H4 (cell line): Measurements from ENCODE around the gene FBF1. TPM values are rescaled to one million over a fixed set of nuclear protein-coding genes. Genes with fewer than 3 reads are reported as not detected.

Experiments used
- DNase-seq: peaks from one replicate; pipeline ENCODE4 v3.0.0-alpha.2; 2015; ENCODE audit warnings: low spot score
- total RNA-seq: library from RNA; depleted of rRNA; stranded (reverse); fragments of >200 nt; shearing (Covaris generic); gene quantifications from 2 replicates; pipeline ENCODE4 v1.2.3, GENCODE V29; 2014

The FBF1 gene
- total RNA-seq, 1 experiment from 2014 or later, result 11.2 TPM

DNA sequence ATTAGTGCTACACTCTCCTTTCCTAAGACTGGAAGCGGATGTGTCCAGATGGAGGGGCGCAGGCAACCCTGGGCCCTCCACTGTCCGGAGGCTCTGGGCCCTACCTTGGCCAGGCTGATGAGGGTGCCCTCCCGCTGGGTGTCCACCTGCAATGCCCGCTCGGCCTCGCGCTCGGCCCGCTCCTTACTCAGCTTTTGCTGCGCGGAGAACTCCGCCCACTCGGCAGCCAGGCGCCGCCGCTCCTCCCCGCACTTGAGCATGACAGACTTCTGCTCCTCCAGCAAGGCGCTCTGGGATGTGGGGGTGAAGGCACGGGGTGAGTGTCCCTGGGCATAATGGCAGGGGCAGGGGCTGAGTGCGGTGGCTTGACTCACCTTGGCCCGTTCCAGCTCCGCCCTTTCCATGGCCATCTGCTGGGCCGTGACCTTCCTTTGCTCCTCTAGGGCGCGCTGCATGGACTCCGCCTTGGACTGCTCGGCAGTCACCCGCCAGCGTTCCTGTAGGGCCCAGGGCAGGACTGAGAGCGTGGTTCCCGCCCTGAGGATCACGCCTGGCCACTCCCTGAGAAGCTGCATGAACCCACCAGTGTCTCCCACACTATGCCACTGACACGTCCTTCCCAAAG lies 26.1 kb downstream of the FBF1 start:
- DNase-seq, result peak; percentile 5

DNA sequence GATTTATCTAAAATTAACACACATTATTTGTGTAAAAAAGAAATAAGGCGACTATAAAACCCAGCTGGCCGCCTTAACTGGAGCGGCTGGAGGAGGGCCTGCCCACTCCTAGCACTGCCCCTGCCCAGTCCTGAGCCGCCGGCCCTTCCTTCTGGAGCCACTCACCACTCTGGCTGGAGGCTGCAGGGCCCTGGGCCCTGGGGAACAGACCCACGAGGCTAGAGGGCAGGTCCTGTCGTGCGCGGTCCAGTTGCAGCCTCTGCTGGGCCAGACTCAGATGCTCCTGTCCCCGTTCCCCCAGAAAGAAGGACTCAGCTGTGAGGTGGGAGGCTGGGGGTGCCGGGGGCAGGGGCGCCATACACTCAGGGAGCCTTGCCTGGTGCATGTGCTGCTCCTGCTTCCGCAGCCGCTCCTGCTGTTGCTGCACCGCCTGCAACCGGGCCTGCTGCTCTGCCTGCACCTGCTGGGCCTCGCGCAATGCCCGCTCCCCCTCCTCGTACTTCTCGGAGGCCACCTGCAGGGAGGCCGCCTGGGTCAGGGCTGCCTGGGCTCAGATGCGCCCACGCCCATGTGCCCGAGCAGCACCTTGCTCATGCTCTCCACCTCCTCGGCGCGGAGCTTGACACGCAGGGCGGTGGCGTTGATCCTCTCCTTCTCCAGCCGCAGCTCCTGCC lies 27.2 kb downstream of the FBF1 start:
- DNase-seq, result no peak

GRCh38 chr17:75910699-75911098 lies 30.1 kb downstream of the FBF1 start:
- DNase-seq, result no peak

DNA sequence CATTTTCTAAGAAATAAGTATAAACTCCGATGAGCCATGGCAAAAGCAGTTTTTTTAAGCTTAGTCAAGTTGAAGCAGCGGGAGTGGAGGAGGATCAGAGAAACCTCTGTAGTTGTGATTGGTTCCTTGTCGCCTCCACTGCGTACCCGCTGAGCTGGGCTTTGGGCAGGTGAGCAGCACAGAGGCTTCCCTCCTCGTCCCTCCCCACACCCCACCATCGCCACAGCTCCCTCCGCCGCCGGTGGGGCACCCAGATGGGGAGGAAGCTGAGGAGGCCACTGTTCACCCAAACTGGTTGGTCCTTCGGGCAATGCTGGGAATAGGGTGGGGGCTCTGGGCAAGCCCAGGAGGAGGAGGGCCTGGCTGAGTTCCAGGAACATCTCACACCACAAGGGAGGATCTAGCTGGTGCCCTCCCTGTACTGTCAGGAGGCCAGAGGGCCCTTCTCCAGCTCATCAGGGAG lies 31.0 kb downstream of the FBF1 start:
- DNase-seq, result no peak

- no peak for DNase-seq
Measured at GRCh38 chr17:75909051-75909811, 31.6 kb downstream of the FBF1 start.

GRCh38 chr17:75908201-75908600 lies 32.6 kb downstream of the FBF1 start:
- DNase-seq, result peak; percentile 81

GRCh38 chr17:75906143-75906884 lies 34.5 kb downstream of the FBF1 start:
- no peak for DNase-seq

GRCh38 chr17:75904749-75905521 lies 35.9 kb downstream of the FBF1 start, which contains the start of gene MRPL38:
Gene MRPL38 (minus strand): TSS chr17:75904884. CDS start chr17:75904875, 9 bp downstream.
- peak; percentile 96 for DNase-seq

DNA sequence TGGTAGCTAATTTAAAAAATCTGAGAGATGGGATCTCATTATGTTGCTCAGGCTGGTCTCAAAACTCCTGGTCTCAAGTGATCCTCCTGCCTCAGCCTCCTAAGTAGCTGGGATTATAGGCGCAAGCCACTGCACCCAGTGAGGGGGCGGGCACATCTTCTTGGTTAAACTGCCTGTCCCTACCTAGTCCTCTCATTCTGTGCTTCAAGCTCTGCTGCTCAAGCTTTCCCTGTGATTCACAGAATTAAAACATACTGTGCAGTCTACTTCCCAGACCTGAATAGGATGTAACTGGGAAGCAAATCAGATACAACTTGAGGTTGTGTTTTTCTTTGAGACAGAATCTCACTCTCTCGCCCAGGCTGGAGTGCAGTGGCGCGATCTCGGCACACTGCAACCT lies 38.4 kb downstream of the FBF1 start:
- no peak for DNase-seq

DNA sequence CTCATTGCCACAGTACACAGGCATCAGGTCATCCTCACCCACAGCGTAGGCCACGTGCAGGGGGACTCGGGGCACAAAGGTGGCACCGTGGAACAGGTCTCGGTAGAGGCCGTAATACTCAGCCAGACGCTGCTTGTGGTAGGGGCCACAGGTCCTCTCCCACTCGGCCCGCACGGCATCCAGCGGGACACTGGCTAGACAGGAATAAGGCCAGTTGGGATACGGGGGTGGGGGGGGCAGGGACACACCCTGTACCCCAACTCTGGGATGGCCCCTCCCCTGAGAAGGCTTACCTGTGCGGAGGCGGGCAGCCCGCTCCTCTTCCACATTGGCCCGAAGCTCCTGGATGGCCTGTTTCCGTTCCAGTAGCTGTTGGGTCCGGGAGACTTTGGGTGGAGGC lies 39.1 kb downstream of the FBF1 start:
- no peak for DNase-seq

GRCh38 chr17:75900691-75901533 lies 39.9 kb downstream of the FBF1 start:
- DNase-seq, result no peak

DNA sequence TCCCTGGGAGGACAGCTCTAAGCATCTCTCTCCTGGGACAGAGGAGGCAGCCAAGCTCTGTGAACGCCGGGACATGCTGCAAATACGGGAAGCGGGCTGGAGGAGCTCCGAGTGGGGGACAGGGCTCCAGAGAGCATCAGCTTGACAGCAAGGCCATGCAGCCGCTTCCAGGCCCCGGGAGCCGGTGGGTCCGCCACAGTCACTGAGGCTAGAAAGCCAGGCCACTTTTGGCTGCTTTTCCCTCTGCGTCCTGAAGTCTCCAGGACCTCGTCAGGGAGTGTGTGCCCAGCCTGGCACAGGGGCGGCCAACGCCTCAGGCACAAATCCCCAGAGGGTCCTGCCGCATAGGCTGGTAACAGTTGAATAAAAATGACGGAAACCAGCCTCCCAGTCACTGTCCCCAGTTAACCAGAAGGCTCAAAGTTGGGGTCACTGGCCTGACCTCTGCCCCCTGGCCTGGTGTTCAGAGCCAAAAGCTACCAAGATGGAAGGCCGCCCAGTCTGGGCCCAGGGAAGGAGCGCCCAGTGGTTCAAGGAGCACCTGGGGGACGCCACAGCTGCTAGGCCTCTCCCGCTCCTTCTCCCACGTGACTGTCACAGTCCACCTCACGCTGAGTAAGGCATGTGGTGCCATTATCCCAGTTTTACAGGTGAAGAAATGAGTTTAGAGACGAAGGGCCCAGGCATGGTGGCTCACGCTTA lies 40.9 kb downstream of the FBF1 start:
- DNase-seq, result no peak

DNA sequence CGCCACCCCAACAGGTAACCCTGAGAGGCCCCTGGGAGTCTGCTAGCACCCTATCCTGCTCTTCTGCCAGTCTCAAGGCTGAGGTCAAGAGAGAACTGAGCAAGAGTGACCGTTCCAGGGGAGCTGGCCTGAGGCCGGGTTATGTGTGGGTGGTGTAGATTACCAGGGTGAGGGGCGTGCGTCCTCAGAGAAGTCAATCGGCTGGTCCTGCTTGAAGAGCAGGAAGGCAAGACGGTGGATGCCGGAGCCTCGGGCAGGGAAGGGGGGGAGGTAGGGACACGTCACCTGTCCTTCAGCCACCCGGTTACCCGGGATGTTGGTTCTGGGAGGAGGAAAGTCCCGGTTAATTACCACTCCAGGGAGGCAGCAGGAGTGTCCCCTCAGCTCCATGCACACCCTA lies 41.5 kb downstream of the FBF1 start:
- no peak for DNase-seq

DNA sequence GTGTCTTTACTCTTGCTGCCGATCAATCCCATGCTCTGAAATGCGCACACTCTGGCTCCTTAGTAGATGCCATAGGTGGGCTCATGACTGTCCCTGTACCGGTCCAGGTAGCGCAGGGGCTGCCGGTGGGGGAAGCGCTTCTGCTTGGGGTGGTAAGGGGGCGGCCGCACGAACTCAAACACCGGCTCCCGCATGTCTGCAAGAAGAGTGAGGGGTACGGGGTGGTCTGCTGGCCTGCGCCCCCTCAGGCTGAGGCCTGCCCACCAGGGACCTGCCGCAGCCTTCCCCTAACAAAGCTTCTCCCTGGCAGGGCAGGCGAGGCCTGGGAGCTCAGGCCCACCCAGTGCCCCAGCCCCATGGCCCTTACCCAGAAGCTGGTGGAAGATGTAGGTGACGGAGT lies 42.1 kb downstream of the FBF1 start:
- DNase-seq, result no peak

- no peak for DNase-seq
Measured at GRCh38 chr17:75898065-75898464, 42.8 kb downstream of the FBF1 start.

- DNase-seq, result no peak
Measured at GRCh38 chr17:75897160-75898019, 43.5 kb downstream of the FBF1 start.

DNA sequence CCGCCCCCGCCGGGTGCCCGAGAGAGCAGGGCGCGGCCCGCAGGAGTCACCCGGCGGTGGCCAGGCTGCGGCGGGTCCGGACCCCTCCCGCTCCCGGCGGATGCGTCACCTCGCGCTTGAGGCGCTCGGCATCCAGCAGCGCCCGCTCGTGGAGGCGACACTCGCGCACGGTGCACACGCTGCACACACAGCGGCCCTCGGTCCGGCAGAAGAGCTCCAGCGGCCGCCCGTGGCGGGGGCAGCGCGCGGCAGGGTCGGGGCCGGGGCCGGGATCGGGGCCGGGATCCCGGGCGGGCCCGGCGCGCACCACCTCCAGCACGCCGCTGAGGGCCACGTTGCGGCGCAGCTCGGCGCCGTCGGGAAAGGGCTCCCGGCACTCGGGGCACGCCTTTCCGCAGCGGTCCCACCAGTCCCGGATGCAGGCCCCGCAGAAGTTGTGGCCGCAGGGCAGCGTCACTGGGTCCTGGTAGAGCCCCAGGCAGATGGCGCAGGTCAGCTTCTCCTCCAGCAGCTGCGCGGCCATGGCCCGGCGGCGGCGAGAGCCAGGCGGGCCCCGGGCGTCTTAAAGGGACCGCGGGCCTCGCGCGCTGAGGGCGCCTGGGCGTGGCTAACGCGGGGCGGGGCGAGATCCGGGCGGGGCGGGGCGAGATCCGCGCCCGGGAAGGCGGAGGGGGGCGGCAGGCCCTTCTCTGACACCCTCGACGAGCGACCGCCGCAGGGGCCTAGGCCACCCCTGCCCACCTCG lies 44.3 kb downstream of the FBF1 start, which contains the start of gene TRIM65:
Gene TRIM65 (minus strand): TSS at position 537 of the 745 bp plus-strand sequence. CDS start 14 bp downstream, at position 523.
- peak; percentile 64 for DNase-seq
